ENCODE measurements around the gene CDX2.

CDX2 gene

GRCh38 chr13:27981006-27981708 is 12.0 kb upstream of the CDX2 start:
- Histone ChIP-seq H3K27ac (ENCODE audit: low read depth, low read length) (no peak overlapping the region), H3K79me2 (ENCODE audit: control insufficient read depth, low read length) (no peaks in the 10 kb centered on the region), H4K20me1 (ENCODE audit: control insufficient read depth, insufficient read depth, low read depth, low read length) (0 out of 2 replicates have a peak, but pooled peaks cover 3% of the 10 kb centered on the region), H3K27me3 (ENCODE audit: control insufficient read depth, low read length) (peaks cover 47% of the 10 kb centered on the region), H3K4me1 (ENCODE audit: control insufficient read depth, low read length) (no peaks in the 10 kb centered on the region), H3K9me2 (replicated peaks; ENCODE audit: control insufficient read depth, low read length) (no peaks in the 10 kb centered on the region), H3F3A (ENCODE audit: control insufficient read depth, insufficient read depth) (no peaks in the 10 kb centered on the region), H3K9me3 (ENCODE audit: control insufficient read depth, insufficient read depth, low read length) (no peaks in the 10 kb centered on the region), H3K4me2 (ENCODE audit: low read length) (no peak overlapping the region), H3K36me3 (ENCODE audit: control insufficient read depth, low read length) (no peaks in the 10 kb centered on the region), H3K4me3 (ENCODE audit: low read length) (no peak overlapping the region)
- TF ChIP-seq CTCF (IDR thresholded peaks at IDR 0.05; ENCODE audit: low read depth, low read length, poor library complexity, severe bottlenecking), result no peak
- TF ChIP-seq EZH2phosphoT487 (IDR thresholded peaks at IDR 0.05; ENCODE audit: borderline replicate concordance, low read length), result no peak

- Histone ChIP-seq H4K20me1 (ENCODE audit: control insufficient read depth, insufficient read depth, low read depth, low read length) (0 out of 2 replicates have a peak, but pooled peaks cover 3% of the 10 kb centered on the region), H3K36me3 (ENCODE audit: control insufficient read depth, low read length) (no peaks in the 10 kb centered on the region), H3F3A (ENCODE audit: control insufficient read depth, insufficient read depth) (no peaks in the 10 kb centered on the region), H3K9me2 (replicated peaks; ENCODE audit: control insufficient read depth, low read length) (no peaks in the 10 kb centered on the region), H3K4me3 (ENCODE audit: low read length) (no peak overlapping the region), H3K79me2 (ENCODE audit: control insufficient read depth, low read length) (no peaks in the 10 kb centered on the region), H3K27ac (ENCODE audit: low read depth, low read length) (no peak overlapping the region), H3K4me1 (ENCODE audit: control insufficient read depth, low read length) (no peaks in the 10 kb centered on the region), H3K4me2 (ENCODE audit: low read length) (no peak overlapping the region), H3K27me3 (ENCODE audit: control insufficient read depth, low read length) (peaks cover 54% of the 10 kb centered on the region), H3K9me3 (ENCODE audit: control insufficient read depth, insufficient read depth, low read length) (no peaks in the 10 kb centered on the region)
- no peak for TF ChIP-seq CTCF (IDR thresholded peaks at IDR 0.05; ENCODE audit: low read depth, low read length, poor library complexity, severe bottlenecking)
- no peak for TF ChIP-seq EZH2phosphoT487 (IDR thresholded peaks at IDR 0.05; ENCODE audit: borderline replicate concordance, low read length)
Observed at GRCh38 chr13:27980280-27980998, 11.3 kb upstream of the CDX2 start.

GRCh38 chr13:27979765-27980279 is 10.7 kb upstream of the CDX2 start:
- Histone ChIP-seq H3K27ac (ENCODE audit: low read depth, low read length) (no peak overlapping the region), H3K36me3 (ENCODE audit: control insufficient read depth, low read length) (no peaks in the 10 kb centered on the region), H3K79me2 (ENCODE audit: control insufficient read depth, low read length) (no peaks in the 10 kb centered on the region), H3K4me2 (ENCODE audit: low read length) (no peak overlapping the region), H3K27me3 (ENCODE audit: control insufficient read depth, low read length) (peaks cover 57% of the 10 kb centered on the region), H3F3A (ENCODE audit: control insufficient read depth, insufficient read depth) (no peaks in the 10 kb centered on the region), H4K20me1 (ENCODE audit: control insufficient read depth, insufficient read depth, low read depth, low read length) (0 out of 2 replicates have a peak, but pooled peaks cover 3% of the 10 kb centered on the region), H3K9me3 (ENCODE audit: control insufficient read depth, insufficient read depth, low read length) (no peaks in the 10 kb centered on the region), H3K9me2 (replicated peaks; ENCODE audit: control insufficient read depth, low read length) (no peaks in the 10 kb centered on the region), H3K4me1 (ENCODE audit: control insufficient read depth, low read length) (no peaks in the 10 kb centered on the region), H3K4me3 (ENCODE audit: low read length) (no peak overlapping the region)
- TF ChIP-seq EZH2phosphoT487 (IDR thresholded peaks at IDR 0.05; ENCODE audit: borderline replicate concordance, low read length) (no peak), CTCF (IDR thresholded peaks at IDR 0.05; ENCODE audit: low read depth, low read length, poor library complexity, severe bottlenecking) (no peak)
